Measurements from ENCODE around the gene THADA.
A peak's percentile ranks its signal among the peaks of the same experiment; 100 is the strongest.

THADA gene

GRCh38 chr2:43490252-43490786 lies 105.5 kb downstream of the THADA start:
- no peak for DNase-seq

- DNase-seq: no peak
Observed at GRCh38 chr2:43488737-43489136, 107.1 kb downstream of the THADA start.

DNA sequence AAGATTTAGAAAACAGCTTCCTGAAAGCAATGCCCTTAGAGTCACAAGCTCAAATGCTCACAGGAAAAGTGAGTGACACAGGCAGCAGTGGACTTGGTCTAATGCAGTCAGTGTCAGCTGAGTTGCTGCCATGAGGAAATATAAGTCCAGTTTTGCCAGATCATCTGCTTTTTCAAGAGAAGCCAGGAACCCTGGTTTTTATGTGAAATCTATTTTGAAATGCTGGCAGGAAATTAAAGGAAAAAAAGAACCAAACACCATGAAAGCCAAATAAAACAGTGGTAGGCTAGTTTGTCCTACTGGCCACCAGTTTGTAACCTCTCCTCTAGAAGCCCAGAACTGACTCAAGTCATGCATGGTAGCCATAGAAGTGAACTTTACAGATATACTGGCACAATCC lies 109.2 kb downstream of the THADA start:
- DNase-seq: no peak

DNA sequence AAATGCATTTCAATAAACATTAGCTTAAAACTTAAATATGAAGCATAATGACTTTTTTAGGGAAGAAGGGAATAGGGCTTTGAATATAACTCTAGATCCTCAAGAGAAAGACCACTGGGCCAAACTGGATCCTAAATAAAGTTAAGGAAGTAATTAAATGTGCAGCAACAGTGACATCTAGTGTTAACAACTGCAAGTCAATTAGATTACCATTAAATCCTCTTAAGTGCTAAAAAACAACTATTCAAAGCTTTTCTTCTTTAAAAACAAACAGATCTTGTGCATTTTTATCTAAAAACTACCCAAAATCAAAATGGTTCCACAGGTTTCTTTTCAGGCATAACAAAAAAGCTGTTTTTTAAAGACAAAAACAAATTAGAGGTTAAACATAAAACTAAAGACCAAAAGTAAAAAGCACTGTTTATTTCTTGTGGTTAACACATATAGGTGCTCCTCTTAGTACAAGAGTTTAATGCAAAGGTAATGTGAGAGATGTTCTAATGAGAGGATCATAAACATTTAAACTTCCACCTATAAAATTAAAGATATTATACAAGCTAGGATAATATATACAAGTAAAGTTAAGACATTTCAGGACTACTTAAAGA lies 111.4 kb downstream of the THADA start:
- DNase-seq: peak; percentile 79

DNA sequence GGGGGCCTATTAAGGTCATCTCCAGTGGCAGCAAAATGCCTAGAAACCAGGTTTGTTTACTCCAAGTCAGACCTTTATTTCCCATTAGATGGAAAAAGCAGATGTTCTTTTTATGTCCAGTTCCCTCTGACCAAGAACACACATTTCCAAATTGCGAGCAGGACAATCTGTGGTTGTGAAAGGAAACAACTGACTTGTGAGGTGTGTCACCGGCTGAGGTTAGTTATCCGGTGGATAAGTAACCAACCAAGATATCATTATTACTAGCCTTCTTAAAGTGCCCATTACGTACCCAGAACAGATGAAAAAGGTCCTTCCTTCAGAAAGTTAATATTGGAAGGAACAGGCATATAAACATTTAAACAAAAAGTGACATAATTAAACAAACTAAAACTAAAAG lies 112.9 kb downstream of the THADA start:
- DNase-seq: no peak

DNA sequence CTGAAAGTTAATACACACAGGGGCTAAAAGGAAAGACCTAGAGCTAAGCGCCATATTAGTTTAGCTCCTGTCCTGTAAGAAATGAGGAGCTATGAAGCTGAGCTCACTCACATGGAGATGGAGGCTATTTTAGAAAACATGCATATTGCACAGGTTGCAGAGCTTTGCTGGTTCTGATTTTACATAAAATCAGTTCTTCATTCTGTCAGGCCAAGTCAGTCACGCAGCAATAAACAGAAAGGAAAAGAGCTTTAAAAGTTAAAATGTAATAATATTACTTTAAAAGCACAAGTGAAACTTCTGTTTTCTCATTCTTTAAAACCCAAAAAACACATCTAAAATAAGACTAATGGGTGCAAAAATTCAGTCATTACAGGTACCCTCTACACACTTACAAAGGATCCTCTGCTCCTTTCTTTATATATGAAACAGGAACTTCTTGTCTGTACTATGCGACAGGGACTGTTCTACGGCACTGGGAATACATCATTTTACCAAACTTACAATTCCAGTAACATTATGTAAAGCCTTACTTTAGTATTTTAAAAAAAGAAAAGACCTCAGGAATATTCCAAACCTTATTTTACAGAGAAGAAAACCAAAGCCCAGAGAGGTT lies 113.8 kb downstream of the THADA start:
- DNase-seq: no peak

- no peak for DNase-seq
Observed at GRCh38 chr2:43480874-43481273, 115.0 kb downstream of the THADA start.

GRCh38 chr2:43478412-43479086 lies 117.3 kb downstream of the THADA start:
- DNase-seq: no peak

GRCh38 chr2:43475922-43476321 lies 119.9 kb downstream of the THADA start:
- no peak for DNase-seq

DNA sequence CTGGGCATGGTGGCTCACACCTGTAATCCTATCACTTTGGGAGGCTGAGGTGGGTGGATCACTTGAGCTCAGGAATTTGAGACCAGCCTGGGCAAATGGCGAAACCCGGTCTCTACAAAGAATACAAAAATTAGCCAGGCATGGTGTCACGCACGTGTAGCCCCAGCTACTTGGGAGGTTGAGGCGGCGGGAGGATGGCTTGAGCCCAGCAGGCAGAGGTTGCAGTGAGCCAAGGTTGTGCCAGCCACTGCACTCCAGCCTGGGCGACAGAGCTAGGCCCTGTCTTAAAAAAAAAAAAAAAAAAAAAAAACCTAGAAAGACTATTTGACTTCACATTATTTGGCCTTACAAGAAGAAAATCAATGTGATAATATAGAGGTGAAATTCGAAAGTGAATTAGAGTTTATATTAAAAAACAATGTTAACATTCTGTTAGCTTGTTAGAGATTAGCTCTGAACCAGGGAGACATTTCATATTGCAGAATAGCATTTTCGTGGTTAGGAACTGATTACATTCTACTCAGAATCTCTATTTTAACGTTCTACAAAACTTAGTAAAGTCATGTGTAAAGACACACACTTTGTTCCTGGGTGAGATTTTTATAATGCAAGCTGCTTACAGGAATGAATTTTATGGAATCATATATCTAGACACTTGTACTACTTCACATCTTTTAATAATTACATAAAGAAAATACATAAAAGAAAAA lies 120.5 kb downstream of the THADA start:
- DNase-seq: no peak

- peak; percentile 24 for DNase-seq
Observed at GRCh38 chr2:43474273-43474672, 121.6 kb downstream of the THADA start.

DNA sequence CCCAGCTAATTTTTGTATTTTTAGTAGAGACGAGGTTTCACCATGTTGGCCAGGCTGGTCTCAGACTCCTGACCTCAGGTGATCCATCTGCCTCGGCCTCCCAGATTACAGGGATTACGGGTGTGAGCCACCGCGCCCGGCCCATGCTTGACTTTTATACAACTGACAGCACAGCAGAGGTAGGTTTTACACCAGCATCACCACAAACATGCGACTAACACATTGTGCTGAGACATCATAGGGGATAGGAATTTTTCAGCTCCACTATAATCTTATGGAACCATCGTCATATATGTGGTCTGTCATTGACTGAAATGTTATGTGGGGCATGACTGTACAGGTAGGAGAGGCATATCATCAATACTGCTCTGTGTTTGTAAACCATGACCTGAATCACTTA lies 122.1 kb downstream of the THADA start:
- no peak for DNase-seq

DNA sequence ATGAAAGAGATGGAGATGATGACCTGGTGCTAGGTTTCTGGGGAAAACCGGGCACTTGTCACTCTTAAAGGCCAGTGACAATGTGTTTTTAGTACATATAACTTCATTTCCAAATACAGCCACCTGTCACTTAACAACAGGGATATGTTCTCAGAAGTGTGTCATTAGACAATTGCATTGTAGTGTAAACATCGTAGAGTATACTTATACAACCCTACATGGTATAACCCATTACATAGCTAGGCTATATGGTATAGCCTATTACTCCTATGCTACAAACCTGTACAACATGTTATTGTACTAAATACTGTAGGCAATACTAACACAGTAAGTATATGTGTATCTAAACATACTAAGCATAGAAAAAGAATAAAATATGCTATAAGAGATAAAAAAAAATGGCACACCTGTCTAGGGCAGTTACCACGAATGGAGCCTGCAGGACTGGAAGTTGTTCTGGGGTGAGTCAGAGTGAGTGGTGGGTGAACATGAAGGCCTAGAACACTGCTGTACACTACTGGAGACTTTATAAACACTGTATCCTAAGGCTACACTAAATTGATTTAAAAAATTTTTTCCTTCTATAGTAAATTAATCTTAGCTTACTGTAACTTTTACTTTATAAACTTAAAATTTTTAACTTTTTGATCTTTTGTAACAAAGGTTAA lies 123.2 kb downstream of the THADA start:
- DNase-seq: peak; percentile 65

DNA sequence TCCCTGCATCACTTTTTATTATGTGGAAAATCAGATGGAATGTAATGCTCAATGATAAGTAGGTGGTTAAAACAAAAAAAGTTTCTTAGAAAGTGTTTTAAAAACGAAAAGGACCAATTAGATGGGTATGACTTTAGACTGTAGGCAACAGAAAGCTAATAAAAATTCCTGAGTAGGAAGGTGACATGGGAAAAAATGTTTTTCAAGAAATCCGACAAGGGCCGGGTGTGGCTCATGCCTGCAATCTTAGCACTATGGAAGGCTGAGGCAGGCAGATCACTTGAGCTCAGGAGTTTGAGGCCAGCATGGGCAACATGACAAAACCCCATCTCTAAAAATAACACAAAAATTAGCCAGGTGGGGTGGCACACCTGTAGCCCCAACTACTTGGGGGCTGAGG lies 126.1 kb downstream of the THADA start:
- DNase-seq: no peak

- DNase-seq: no peak
Observed at GRCh38 chr2:43469094-43469493, 126.7 kb downstream of the THADA start.

DNA sequence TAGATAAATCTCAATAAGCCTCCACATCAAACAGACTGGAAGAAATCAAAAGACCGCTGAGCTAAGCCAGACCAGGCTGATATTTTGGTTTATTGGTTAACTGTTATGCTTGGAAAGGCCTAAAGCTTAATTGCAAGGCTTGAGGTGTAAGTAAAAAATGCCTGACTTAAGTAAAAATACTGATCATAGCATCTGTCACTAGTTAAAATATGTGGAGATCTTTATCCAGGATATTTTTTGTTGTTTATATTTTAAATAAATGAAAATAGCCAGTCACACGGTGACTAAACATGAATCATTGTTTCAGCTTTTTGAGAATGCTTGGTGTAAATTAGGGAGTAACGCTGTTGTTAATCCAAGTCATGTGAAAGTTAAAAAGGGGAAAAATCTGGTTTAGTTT lies 127.9 kb downstream of the THADA start:
- no peak for DNase-seq

DNA sequence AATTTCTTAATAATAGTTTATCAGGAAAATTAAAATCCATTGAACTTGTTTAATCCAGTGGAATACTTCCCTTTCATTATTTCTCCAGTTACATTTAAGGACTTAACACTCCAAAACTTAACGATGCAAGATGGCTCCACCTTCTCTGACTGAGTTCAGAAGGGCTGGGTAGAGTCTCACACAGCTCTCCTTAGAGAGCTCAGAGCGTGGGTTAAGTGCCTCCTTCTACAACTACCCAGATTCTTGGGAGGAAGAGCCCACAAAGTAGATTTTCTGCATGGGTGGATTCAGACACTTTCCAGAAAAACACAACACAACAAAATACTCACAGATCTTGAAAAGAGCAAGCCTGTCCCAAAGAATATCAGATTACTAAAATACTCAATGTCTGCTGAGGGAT lies 130.6 kb downstream of the THADA start:
- DNase-seq: no peak

DNA sequence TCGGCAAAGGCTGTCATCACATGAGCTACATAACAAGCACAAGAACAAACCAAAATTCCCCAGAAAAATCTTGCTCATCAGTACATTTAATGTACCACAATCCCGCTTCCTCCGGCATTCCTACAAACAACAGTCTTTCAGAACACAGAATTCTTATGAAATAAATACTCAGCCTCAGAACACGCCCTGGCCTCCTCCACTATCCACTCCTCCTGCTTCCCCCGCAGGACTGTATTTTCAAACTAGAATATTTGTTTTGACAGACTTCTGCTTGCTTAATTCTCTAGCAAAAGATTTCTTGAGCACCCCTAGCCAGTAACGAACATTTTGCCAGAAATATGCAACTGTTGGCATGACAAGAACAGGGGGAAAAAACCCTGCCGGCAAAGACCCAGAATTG lies 131.2 kb downstream of the THADA start:
- no peak for DNase-seq

DNA sequence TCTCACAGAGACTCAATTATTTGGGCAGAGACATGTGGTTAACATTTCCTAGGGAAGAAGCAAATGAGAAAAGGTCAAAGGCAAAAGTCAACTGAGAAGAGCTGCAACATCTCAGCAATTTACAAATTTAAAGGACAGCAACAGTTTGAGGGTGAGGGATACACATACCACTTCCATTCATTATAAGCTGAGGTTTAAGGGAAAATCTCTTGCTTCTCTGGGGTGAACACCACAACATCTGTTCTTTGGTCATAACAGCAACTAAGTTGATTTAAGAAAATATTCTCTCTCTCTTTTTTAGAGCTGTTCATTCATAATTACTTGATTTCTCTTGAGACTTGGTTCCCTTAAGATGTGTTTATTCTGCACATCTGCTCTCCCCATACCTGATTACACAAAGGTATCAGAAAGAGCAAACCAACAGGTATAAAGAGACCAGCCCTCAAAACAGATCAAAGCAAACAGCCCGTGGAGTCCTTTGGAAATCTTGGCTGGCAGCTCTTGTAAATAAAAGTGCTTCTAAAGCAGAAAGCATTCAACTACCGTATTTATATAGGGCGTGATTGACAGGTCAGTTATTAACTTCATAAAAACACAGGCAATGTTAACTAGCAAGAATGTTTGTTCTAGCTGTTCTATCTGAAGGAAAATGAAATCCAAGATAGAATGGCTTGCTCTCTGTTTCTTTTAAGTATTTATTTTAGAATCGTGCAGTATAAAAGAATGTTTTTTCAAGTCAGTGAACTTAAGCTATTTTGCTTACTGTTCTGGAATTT lies 132.8 kb downstream of the THADA start:
- DNase-seq: peak; percentile 80

DNA sequence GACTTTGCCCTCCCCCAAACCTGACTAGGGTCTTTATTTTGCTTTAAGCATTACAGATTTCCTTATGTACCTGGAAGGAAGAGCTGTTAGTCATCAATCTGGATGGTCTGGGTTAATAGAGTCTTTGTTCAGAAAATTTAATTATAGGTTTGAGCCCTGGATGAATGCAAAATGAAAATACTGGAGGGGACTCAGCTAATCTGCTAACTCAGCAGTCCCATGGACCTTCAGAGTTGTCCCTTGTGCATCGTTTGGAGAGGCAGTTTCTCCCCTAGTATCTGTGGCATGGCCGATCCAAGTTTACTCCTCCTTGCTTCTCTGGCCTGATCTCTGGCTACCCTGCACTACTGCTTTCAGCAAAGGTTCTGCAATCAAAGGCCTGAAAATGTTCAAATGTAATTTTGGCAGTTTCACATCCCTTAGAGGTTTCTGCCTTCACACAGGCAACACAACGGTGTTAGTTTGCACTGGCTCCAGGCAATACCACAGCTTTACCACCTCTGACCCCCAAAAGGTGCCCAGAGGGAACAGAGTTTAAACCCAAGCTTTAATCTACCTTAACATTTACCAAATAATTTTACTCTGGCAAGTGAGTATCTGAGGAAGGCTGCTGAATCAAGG lies 134.3 kb downstream of the THADA start:
- DNase-seq: no peak

- DNase-seq: no peak
Observed at GRCh38 chr2:43460611-43461365, 135.1 kb downstream of the THADA start.

All from NCI-H510A treated with DMSO at 0.1 percent for 48 hours (cell line).